ENCODE data around the gene CORO6.

- TF ChIP-seq CTCF (conservative IDR thresholded peaks at IDR 0.05): no peak
- TF ChIP-seq ZFX (IDR thresholded peaks at IDR 0.05): no peak
Observed at GRCh38 chr17:29571883-29572681, 50.6 kb downstream of the CORO6 start.
